ENCODE data around the gene CYP1B1.

DNA sequence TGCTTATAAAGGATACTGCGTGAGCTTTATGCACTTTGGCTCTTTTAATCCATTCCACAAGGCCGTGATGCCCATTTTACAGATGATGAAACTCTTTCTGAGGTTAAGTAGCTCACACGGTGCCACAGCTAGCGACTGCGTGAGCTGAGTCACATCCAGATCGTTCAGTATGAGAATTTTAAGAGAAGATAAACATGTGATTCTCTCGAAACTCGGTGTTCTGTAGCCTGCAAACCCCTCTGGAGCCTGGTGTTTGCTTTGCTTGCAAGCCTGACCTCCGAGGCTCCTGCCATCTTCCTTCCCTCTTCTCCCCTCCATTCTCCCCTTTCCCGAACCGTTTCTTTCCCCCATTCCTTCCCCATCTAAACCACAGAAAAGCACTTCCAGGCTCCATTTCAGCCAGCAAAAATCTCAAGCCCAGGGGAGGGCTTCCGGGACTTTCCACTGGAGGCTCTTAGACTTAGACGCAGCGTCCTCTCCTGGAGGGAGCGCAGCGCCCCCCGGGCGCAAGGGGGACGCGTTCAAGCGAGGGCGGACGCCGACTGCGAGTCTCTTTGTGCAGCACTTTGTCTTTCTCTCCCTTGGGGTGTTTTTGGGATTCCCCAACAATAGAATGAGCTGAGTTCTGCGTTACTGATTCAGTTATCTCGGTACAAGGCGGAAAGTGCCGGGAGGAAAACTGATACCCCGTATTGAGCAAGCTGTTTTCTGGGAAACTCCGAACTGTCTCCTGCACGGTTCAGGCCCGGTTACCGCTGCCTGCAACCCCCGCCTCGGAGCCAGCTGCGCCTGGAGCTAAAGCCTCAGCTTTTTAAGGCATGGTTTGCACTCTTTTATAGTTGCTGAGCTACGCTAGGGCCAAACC, 38.0 kb downstream of the CYP1B1 start:
- no peak for TF ChIP-seq GATA1 (IDR thresholded peaks at IDR 0.05; ENCODE audit: low read depth, low read length)
- TF ChIP-seq POLR2A (IDR thresholded peaks at IDR 0.05; ENCODE audit: low read length), result no peak
